ENCODE results near the gene FZD8. TPM values are rescaled to one million over a fixed set of nuclear protein-coding genes. Genes with fewer than 3 reads are reported as not detected.

The FZD8 gene
- total and polyA plus RNA-seq, 2 donors: 2.1 to 4.3 TPM

DNA sequence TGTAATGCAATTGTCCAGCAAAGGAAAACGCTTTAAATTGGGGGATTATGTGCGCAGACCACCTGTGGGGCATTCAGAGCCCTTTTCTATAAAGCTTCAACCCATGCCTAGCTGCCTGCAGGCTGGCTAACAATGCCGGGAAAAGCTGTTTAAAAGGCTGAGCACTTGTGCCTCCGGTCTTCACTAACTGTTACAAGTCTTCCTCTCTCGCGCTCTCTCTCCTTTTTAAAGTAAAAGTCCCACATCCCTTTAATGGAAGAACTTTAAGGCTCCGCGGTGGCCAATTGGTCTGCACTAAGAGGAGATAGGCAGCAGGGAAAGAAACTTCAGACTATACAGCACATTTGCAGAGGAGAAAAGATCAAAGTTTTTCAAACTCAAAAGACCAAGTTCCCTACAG is 4.6 kb downstream of the FZD8 start:
- H3K27ac ChIP-seq (ENCODE audit: low read depth in 1 of 2, low read length in 1 of 2): no peak overlapping the region
- 31% methylated on average over 8 of the region's 8 CpGs for WGBS

DNA sequence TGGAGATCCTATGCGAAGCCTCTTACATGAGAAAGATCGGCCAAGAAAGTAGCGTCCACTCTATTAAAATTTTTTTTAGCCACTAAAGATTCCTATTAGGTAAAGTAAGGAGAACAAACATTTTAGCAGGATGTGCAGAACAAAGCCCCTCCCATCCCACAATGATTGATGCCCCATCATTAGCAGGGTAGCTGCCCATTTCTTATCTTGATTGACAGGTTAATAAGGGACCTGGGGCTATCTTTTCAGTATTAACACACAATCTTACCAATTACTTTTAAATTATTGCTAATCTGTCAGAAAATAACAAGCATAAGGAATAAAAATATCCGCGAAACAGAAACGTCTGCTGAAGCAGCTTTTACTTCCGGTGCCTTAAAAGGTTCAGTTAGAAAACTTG is 5.1 kb downstream of the FZD8 start:
- no peaks in the 10 kb centered on the region for H3K36me3 ChIP-seq (ENCODE audit: control insufficient read depth in 2 of 2, insufficient read depth in 2 of 2, low read length in 1 of 2)
- DNase-seq (ENCODE audit: low read depth in 6 of 9, low spot score in 9 of 9): no peak
- H3K4me3 ChIP-seq (ENCODE audit: low read length in 2 of 2): no peak overlapping the region
- H3K9me3 ChIP-seq (ENCODE audit: control insufficient read depth in 2 of 2, insufficient read depth in 1 of 2, low read length in 1 of 2): peaks cover 0 to 2% of the 10 kb centered on the region in 2 donors
- 34% methylated on average over 7 of the region's 7 CpGs for WGBS
- H3K4me1 ChIP-seq (ENCODE audit: control insufficient read depth in 2 of 2, insufficient read depth in 2 of 2, low read length in 2 of 2): peaks cover 3 to 11% of the 10 kb centered on the region in 2 donors
- H3K27ac ChIP-seq (ENCODE audit: low read depth in 1 of 2, low read length in 1 of 2): no peak overlapping the region
- peaks cover 50 to 51% of the 10 kb centered on the region in 2 donors for H3K27me3 ChIP-seq (ENCODE audit: control insufficient read depth in 2 of 2, insufficient read depth in 1 of 2, low read length in 1 of 2)

More for the DNA sequence above, 4.6 kb downstream of the FZD8 start:
- Histone ChIP-seq H3K9me3 (ENCODE audit: control insufficient read depth in 2 of 2, insufficient read depth in 1 of 2, low read length in 1 of 2) (peaks cover 0 to 2% of the 10 kb centered on the region in 2 donors), H3K36me3 (ENCODE audit: control insufficient read depth in 2 of 2, insufficient read depth in 2 of 2, low read length in 1 of 2) (no peaks in the 10 kb centered on the region), H3K4me3 (ENCODE audit: low read length in 2 of 2) (no peak overlapping the region), H3K4me1 (ENCODE audit: control insufficient read depth in 2 of 2, insufficient read depth in 2 of 2, low read length in 2 of 2) (peaks cover 3 to 12% of the 10 kb centered on the region in 2 donors), H3K27me3 (ENCODE audit: control insufficient read depth in 2 of 2, insufficient read depth in 1 of 2, low read length in 1 of 2) (peaks cover 55 to 56% of the 10 kb centered on the region in 2 donors)
- DNase-seq (ENCODE audit: low read depth in 6 of 9, low spot score in 9 of 9): no peak

DNA sequence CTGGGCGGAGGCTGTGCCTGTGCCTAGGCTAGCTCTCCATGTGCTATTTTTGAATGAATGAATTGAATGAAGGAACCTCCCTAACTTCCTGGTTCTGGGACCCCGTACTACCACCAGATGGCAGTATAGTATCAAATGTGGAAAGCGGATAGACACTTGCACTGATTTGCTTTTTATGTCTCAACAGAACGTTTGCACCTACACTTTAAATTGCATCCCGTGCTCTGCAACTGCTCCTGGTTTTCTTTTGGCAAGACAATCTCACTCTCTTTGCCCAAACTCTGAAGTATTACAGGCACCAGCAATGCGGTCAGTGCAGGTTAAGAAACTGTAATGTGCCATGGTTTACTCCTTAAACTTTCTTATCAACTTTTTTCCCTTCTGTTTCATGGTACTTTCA is 6.5 kb downstream of the FZD8 start:
- 19% methylated on average over 6 of the region's 6 CpGs for WGBS

DNA sequence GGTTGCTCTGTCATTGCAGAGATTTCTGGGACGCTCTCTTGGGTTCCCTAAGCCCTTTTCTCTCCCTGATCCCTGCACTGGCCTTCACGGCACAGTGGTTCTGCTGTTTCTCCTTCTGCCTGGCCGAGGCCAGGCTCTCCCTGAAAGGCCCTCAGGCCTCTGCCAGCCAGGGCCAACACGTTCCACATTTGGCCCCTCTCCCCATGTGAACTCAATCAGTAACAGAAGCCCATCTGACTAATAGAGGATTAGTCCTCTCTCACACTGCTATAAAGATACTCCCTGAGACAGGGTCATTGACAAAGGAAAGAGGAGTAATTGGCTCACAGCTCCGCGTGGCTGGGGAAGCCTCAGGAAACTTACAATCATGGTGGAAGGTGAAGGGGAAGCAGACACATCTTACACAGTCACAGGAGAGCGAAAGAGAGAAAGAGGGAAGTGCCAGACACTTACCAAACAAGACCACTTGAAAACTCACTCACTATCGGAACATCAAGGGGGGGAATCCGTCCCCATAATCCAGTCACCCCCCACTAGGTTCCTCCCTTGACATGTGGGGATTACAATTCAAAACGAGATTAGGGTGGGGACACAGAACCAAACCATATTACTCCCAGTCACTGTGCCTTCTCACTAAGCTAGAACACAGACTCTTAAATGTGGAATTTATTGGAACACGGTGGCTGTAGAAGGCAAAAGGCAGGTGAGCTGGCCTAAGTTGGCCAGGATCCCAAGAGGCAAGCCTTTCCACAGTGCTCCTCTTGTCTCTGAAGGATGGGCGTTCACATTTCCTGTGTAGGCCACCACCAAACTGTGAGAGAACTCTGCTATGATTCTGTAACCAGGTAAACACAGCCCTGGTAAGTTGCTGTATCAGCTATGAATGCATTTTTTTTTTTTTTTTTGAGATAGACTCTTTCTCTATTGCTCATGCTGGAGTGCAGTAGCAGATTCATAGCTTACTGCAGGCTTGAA is 8.8 kb downstream of the FZD8 start:
- Histone ChIP-seq H3K4me1 (ENCODE audit: control insufficient read depth in 2 of 2, insufficient read depth in 2 of 2, low read length in 2 of 2) (peaks cover 0 to 3% of the 10 kb centered on the region in 2 donors), H3K27ac (ENCODE audit: low read depth in 1 of 2, low read length in 1 of 2) (no peak overlapping the region), H3K4me3 (ENCODE audit: low read length in 2 of 2) (no peak overlapping the region), H3K27me3 (ENCODE audit: control insufficient read depth in 2 of 2, insufficient read depth in 1 of 2, low read length in 1 of 2) (peaks cover 18 to 19% of the 10 kb centered on the region in 2 donors), H3K9me3 (ENCODE audit: control insufficient read depth in 2 of 2, insufficient read depth in 1 of 2, low read length in 1 of 2) (no peaks in the 10 kb centered on the region), H3K36me3 (ENCODE audit: control insufficient read depth in 2 of 2, insufficient read depth in 2 of 2, low read length in 1 of 2) (no peaks in the 10 kb centered on the region)
- WGBS: 62% methylated on average over 12 of the region's 12 CpGs
- DNase-seq (ENCODE audit: low read depth in 6 of 9, low spot score in 9 of 9): no peak

More for the DNA sequence above, 6.5 kb downstream of the FZD8 start:
- DNase-seq (ENCODE audit: low read depth in 6 of 9, low spot score in 9 of 9): peak in 6 of 9 donors; percentile 33 to 74 (median 45)
- Histone ChIP-seq H3K4me3 (ENCODE audit: low read length in 2 of 2) (no peak overlapping the region), H3K36me3 (ENCODE audit: control insufficient read depth in 2 of 2, insufficient read depth in 2 of 2, low read length in 1 of 2) (no peaks in the 10 kb centered on the region), H3K9me3 (ENCODE audit: control insufficient read depth in 2 of 2, insufficient read depth in 1 of 2, low read length in 1 of 2) (peaks cover 0 to 2% of the 10 kb centered on the region in 2 donors), H3K27me3 (ENCODE audit: control insufficient read depth in 2 of 2, insufficient read depth in 1 of 2, low read length in 1 of 2) (peaks cover 38% of the 10 kb centered on the region in 2 donors), H3K27ac (ENCODE audit: low read depth in 1 of 2, low read length in 1 of 2) (no peak overlapping the region), H3K4me1 (ENCODE audit: control insufficient read depth in 2 of 2, insufficient read depth in 2 of 2, low read length in 2 of 2) (peaks cover 0 to 7% of the 10 kb centered on the region in 2 donors)

DNA sequence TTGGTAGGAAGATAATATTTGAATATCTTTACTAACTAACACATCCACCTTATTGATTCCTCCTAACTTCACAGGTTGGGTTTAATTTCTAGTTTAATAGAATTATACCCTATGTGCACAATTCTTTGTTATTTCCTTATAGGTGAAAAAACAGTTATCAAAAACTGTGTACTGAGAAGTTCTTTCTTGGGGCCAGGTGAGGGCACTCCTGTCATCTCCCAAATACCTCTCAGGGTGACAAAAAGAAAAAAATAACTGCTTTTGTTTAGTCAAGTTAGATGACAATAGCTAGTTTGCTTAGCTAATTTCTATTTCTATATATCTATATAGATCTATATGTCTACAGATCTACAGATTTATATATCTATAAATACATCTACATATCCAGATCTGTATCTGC is 10.1 kb downstream of the FZD8 start:
- Histone ChIP-seq H3K4me3 (ENCODE audit: low read length in 2 of 2) (no peak overlapping the region), H3K27me3 (ENCODE audit: control insufficient read depth in 2 of 2, insufficient read depth in 1 of 2, low read length in 1 of 2) (peaks cover 6 to 7% of the 10 kb centered on the region in 2 donors), H3K27ac (ENCODE audit: low read depth in 1 of 2, low read length in 1 of 2) (no peak overlapping the region), H3K4me1 (ENCODE audit: control insufficient read depth in 2 of 2, insufficient read depth in 2 of 2, low read length in 2 of 2) (no peaks in the 10 kb centered on the region), H3K9me3 (ENCODE audit: control insufficient read depth in 2 of 2, insufficient read depth in 1 of 2, low read length in 1 of 2) (no peaks in the 10 kb centered on the region), H3K36me3 (ENCODE audit: control insufficient read depth in 2 of 2, insufficient read depth in 2 of 2, low read length in 1 of 2) (no peaks in the 10 kb centered on the region)
- DNase-seq (ENCODE audit: low read depth in 6 of 9, low spot score in 9 of 9): no peak

DNA sequence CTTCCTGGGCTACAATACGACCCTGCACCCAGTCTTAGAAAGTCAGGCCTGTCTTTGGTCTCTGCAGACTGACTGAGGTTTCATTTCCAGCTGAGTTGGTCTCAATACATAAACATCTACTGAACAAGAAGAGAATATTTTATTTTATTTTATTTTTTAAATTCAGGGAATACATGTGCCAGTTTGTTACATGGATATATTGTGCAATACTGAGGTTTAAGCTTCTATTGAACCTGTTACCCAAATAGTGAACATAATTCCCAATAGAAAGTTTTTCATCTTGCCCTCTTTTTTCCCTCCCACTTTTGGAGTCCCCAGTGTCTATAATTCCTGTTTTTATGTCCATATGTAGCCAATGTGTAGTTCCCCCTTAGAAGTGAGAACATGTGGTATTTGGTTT is 10.7 kb downstream of the FZD8 start:
- Histone ChIP-seq H3K9me3 (ENCODE audit: control insufficient read depth in 2 of 2, insufficient read depth in 1 of 2, low read length in 1 of 2) (no peaks in the 10 kb centered on the region), H3K4me3 (ENCODE audit: low read length in 2 of 2) (no peak overlapping the region), H3K27ac (ENCODE audit: low read depth in 1 of 2, low read length in 1 of 2) (no peak overlapping the region), H3K4me1 (ENCODE audit: control insufficient read depth in 2 of 2, insufficient read depth in 2 of 2, low read length in 2 of 2) (no peaks in the 10 kb centered on the region), H3K27me3 (ENCODE audit: control insufficient read depth in 2 of 2, insufficient read depth in 1 of 2, low read length in 1 of 2) (peaks cover 0 to under 1% of the 10 kb centered on the region in 2 donors), H3K36me3 (ENCODE audit: control insufficient read depth in 2 of 2, insufficient read depth in 2 of 2, low read length in 1 of 2) (no peaks in the 10 kb centered on the region)
- DNase-seq (ENCODE audit: low read depth in 6 of 9, low spot score in 9 of 9): no peak
- 85% methylated on average over 1 of the region's 1 CpG for WGBS

DNA sequence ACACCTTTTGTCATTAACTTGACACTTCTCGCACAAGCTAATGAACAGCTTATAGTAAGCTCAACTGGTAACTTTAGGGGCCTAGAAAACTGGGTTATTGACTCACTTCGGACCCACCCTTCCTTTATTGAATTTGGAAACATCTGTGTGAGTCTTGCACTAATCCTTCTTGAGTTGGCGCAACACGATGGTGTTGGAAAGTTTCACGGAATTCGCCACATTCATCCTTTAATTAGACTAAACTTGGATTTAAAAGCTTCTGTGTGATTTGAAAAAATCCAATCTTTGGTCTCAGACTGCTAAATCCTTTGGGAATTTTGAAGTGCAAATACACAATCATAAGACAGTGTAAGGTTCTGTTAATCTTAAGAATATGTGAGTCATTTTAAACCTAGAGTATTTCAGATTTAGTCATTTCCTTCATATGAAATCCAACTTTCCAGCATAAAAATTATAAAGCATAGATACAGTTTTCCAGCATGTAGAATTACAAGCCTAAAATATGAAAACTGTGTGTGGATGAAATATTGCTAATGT is 15.1 kb downstream of the FZD8 start:
- H3K4me1 ChIP-seq (ENCODE audit: control insufficient read depth in 2 of 2, insufficient read depth in 2 of 2, low read length in 2 of 2): no peaks in the 10 kb centered on the region
- 94% methylated on average over 6 of the region's 6 CpGs for WGBS
- no peaks in the 10 kb centered on the region for H3K36me3 ChIP-seq (ENCODE audit: control insufficient read depth in 2 of 2, insufficient read depth in 2 of 2, low read length in 1 of 2)
- no peaks in the 10 kb centered on the region for H3K9me3 ChIP-seq (ENCODE audit: control insufficient read depth in 2 of 2, insufficient read depth in 1 of 2, low read length in 1 of 2)
- H3K27me3 ChIP-seq (ENCODE audit: control insufficient read depth in 2 of 2, insufficient read depth in 1 of 2, low read length in 1 of 2): no peaks in the 10 kb centered on the region
- no peak for DNase-seq (ENCODE audit: low read depth in 6 of 9, low spot score in 9 of 9)
- H3K4me3 ChIP-seq (ENCODE audit: low read length in 2 of 2): no peak overlapping the region
- H3K27ac ChIP-seq (ENCODE audit: low read depth in 1 of 2, low read length in 1 of 2): no peak overlapping the region

DNA sequence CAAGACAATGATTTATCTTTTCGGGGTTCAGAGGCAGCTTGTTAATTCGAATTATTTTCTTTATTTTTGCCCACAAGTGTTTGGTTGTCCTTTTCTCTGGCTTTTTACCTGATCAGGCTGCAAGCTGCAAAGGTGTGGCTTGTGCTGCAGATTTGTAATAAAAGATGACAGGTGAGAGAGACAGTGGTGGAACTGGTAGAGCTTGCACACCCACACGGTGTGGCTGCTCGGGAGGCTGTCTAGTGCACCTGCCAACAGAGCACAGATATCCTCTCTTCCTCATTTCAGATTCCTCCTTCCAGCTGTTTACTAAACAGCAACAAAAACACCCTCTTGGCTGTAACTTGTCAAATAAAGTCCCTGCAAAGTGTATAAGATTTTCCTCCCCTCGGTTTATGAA is 27.8 kb downstream of the FZD8 start:
- Histone ChIP-seq H3K9me3 (ENCODE audit: control insufficient read depth in 2 of 2, insufficient read depth in 1 of 2, low read length in 1 of 2) (no peaks in the 10 kb centered on the region), H3K4me3 (ENCODE audit: low read length in 2 of 2) (no peak overlapping the region), H3K36me3 (ENCODE audit: control insufficient read depth in 2 of 2, insufficient read depth in 2 of 2, low read length in 1 of 2) (no peaks in the 10 kb centered on the region), H3K4me1 (ENCODE audit: control insufficient read depth in 2 of 2, insufficient read depth in 2 of 2, low read length in 2 of 2) (no peaks in the 10 kb centered on the region), H3K27ac (ENCODE audit: low read depth in 1 of 2, low read length in 1 of 2) (no peak overlapping the region), H3K27me3 (ENCODE audit: control insufficient read depth in 2 of 2, insufficient read depth in 1 of 2, low read length in 1 of 2) (peaks cover 2% of the 10 kb centered on the region in 2 donors)
- DNase-seq (ENCODE audit: low read depth in 6 of 9, low spot score in 9 of 9): no peak
- 74% methylated on average over 5 of the region's 5 CpGs for WGBS

DNA sequence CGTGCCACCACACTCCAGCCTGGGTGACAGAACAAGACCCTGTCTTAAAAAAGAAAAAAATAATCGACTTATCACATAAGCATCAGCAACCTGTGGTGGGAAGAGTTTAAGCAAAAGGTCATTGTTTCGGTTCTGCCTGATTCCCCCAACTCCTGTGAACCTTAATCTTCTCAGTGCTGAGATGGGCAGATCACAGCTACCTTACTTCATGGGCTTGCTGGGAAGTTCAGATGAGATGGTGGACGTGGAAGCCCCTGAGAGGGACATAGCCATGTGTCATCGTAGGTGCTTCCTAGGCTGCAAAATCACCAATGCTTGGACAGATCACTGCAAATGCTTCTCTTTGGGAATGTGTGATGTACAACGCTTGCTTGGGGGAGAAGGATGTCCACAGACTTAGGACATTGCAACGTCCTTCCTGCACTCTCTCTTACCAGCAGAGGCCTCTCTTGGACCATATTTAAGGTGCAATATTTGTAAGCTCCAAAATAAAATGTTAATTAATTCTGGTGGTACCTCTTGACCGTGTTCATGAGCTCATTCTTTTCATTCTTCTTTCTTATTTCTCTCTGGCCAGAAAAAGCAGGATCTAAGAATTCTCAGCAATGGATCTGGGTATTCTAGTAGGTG is 28.4 kb downstream of the FZD8 start:
- WGBS: 75% methylated on average over 8 of the region's 8 CpGs
- H3K27me3 ChIP-seq (ENCODE audit: control insufficient read depth in 2 of 2, insufficient read depth in 1 of 2, low read length in 1 of 2): peaks cover 3 to 6% of the 10 kb centered on the region in 2 donors

More for the DNA sequence above, 28.4 kb downstream of the FZD8 start:
- no peaks in the 10 kb centered on the region for H3K36me3 ChIP-seq (ENCODE audit: control insufficient read depth in 2 of 2, insufficient read depth in 2 of 2, low read length in 1 of 2)
- H3K27ac ChIP-seq (ENCODE audit: low read depth in 1 of 2, low read length in 1 of 2): no peak overlapping the region
- H3K4me3 ChIP-seq (ENCODE audit: low read length in 2 of 2): no peak overlapping the region
- no peak for DNase-seq (ENCODE audit: low read depth in 6 of 9, low spot score in 9 of 9)
- no peaks in the 10 kb centered on the region for H3K9me3 ChIP-seq (ENCODE audit: control insufficient read depth in 2 of 2, insufficient read depth in 1 of 2, low read length in 1 of 2)
- H3K4me1 ChIP-seq (ENCODE audit: control insufficient read depth in 2 of 2, insufficient read depth in 2 of 2, low read length in 2 of 2): no peaks in the 10 kb centered on the region
